Kidney (tissue), 14 donors: ENCODE data around the gene NENF. TPM values are rescaled to one million over a fixed set of nuclear protein-coding genes. Genes with fewer than 3 reads are reported as not detected.
"Not testable (repeated sequence)": the region's sequence is repeated elsewhere in the genome, so short reads cannot be mapped to it uniquely, and the experiment has no call there.

Source experiments
- DNase-seq, 5 donors: peaks; one replicate each; pipeline ENCODE4 v3.0.0-alpha.2; 2013 to 2020
- FAIRE-seq: peaks from 2 replicates; lab custom pipeline; 2012; peaks lifted over from hg19 to GRCh38; lab: Jason Lieb, UNC
- H3K27ac ChIP-seq, 2 donors: one replicate each; pipeline ENCODE4 v1.7.0; 2013; ENCODE audit warnings: low read depth in 2 of 2, low read length in 2 of 2, inconsistent platforms in 1 of 2
- H3K27me3 ChIP-seq: one replicate; pipeline ENCODE4 v1.7.1; 2013; ENCODE audit warnings: low read length, inconsistent platforms; ENCODE audit not compliant: control insufficient read depth, insufficient read depth
- H3K36me3 ChIP-seq, 3 donors: one replicate each; pipeline versions ENCODE4 v1.7.0 to v1.7.1; 2013; ENCODE audit warnings: low read length in 3 of 3, control low read depth in 1 of 3, inconsistent platforms in 1 of 3; ENCODE audit not compliant: insufficient read depth in 3 of 3, control insufficient read depth in 2 of 3
- H3K4me1 ChIP-seq, 3 donors: one replicate each; pipeline versions ENCODE4 v1.7.0 to v1.7.1; 2013; ENCODE audit warnings: low read length in 3 of 3, inconsistent platforms in 1 of 3, low read depth in 1 of 3; ENCODE audit not compliant: control insufficient read depth in 2 of 3, insufficient read depth in 2 of 3
- H3K4me3 ChIP-seq, 3 donors: one replicate each; pipeline versions ENCODE4 v1.7.0 to v1.8.1; 2013; ENCODE audit warnings: low read length in 3 of 3, control low read depth in 1 of 3, inconsistent platforms in 1 of 3
- H3K9ac ChIP-seq, 3 donors: one replicate each; pipeline versions ENCODE4 v1.7.0 to v1.7.1; 2013; ENCODE audit warnings: low read length in 3 of 3, control low read depth in 1 of 3, inconsistent platforms in 1 of 3
- H3K9me3 ChIP-seq, 3 donors: one replicate each; pipeline versions ENCODE4 v1.7.0 to v1.7.1; 2013; ENCODE audit warnings: low read length in 3 of 3, control low read depth in 1 of 3, inconsistent platforms in 1 of 3; ENCODE audit not compliant: control insufficient read depth in 2 of 3, insufficient read depth in 1 of 3
- CTCF ChIP-seq: IDR thresholded peaks from 3 replicates; pipeline ENCODE4 v1.5.1; 2012; ENCODE audit warnings: mild to moderate bottlenecking, moderate library complexity, borderline replicate concordance; ENCODE audit not compliant: insufficient read depth; ENCODE audit errors: extremely low read depth
- intact Hi-C: fragments of 100-400 bp; cut with DNase I; formaldehyde crosslinking; loops from one replicate; pipeline ENCODE4 v1.11.1; 2022
- polyA plus RNA-seq: library from polyadenylated mRNA; stranded (reverse); fragments of 350-450 nt; fragmentation: Illumina TruSeq; extraction: RNeasy Lipid Tissue Mini Kit (QIAGEN cat#74804); gene quantifications from one replicate; pipeline ENCODE4 v1.2.3, GENCODE V29; 2014; ENCODE audit warnings: low read depth, low replicate concordance; ENCODE audit not compliant: insufficient read depth
- total RNA-seq: library from RNA; stranded (reverse); fragmentation: NEBNext Ultra II Directional; extraction: Animal tissue kit (Norgen Biotek cat#: 25700); gene quantifications from one replicate; pipeline ENCODE4 v1.2.1, GENCODE V29; 2021
- donor health status: control.
- donor health status: control.
- donor health status: control.
- donor health status: control.
- donor health status: control.
- donor health status: DM: yes; HTN: yes; CAD: no.
- donor health status: Normal renal cell carcinoma (clear cell type).

Gene NENF
- total and polyA plus RNA-seq, 2 donors from 2014 or later = 63.0 to 210 TPM

- FAIRE-seq (no peak), DNase-seq (no peak)
- H3K27me3 ChIP-seq = no peaks in the 10 kb centered on the region
- H3K36me3 ChIP-seq = peaks cover 0 to 8% (median 0%) of the 10 kb centered on the region in 3 donors
- TF ChIP-seq CTCF = no peak
- no peak overlapping the region for H3K9ac ChIP-seq
- H3K4me3 ChIP-seq = no peak overlapping the region
- peaks cover 0 to 5% (median 2%) of the 10 kb centered on the region in 3 donors for H3K4me1 ChIP-seq
- peaks cover 0 to 4% (median 0%) of the 10 kb centered on the region in 3 donors for H3K9me3 ChIP-seq
- intact Hi-C loops = no loop called here
- no peak overlapping the region for H3K27ac ChIP-seq
Observed at GRCh38 chr1:212388985-212389716, 43.6 kb upstream of the NENF start.

GRCh38 chr1:212395678-212396437 is 36.9 kb upstream of the NENF start:
- DNase-seq, H3K27me3 ChIP-seq, H3K4me3 ChIP-seq, H3K4me1 ChIP-seq, H3K9me3 ChIP-seq, FAIRE-seq, H3K36me3 ChIP-seq, H3K27ac ChIP-seq, intact Hi-C loops, H3K9ac ChIP-seq: not testable (repeated sequence)

- TF ChIP-seq CTCF = no peak
- FAIRE-seq (no peak), DNase-seq (no peak)
- Histone ChIP-seq H3K4me3 (no peak overlapping the region), H3K9ac (no peak overlapping the region), H3K27me3 (no peaks in the 10 kb centered on the region), H3K36me3 (no peaks in the 10 kb centered on the region), H3K9me3 (peaks cover 0 to 5% (median 3%) of the 10 kb centered on the region in 3 donors), H3K4me1 (no peaks in the 10 kb centered on the region), H3K27ac (no peak overlapping the region)
- intact Hi-C loops = no loop called here
Observed at GRCh38 chr1:212396638-212397037, 36.1 kb upstream of the NENF start.

- Histone ChIP-seq H3K9ac (no peak overlapping the region), H3K9me3 (peaks cover 0 to 5% (median 3%) of the 10 kb centered on the region in 3 donors), H3K4me1 (no peaks in the 10 kb centered on the region), H3K27me3 (no peaks in the 10 kb centered on the region), H3K27ac (no peak overlapping the region), H3K4me3 (no peak overlapping the region), H3K36me3 (no peaks in the 10 kb centered on the region)
- FAIRE-seq = no peak
- intact Hi-C loops = no loop called here
- no peak for TF ChIP-seq CTCF
- DNase-seq = no peak
Observed at GRCh38 chr1:212397171-212397570, 35.5 kb upstream of the NENF start.
